ENCODE data around the gene ANKRD22. TPM values are rescaled to one million over a fixed set of nuclear protein-coding genes. Genes with fewer than 3 reads are reported as not detected.

Gene ANKRD22
- total RNA-seq, 4 donors from 2014 or later: 3.0 to 12.2 (median 6.1) TPM; not detected in 1

GRCh38 chr10:88835096-88835909, 16.3 kb downstream of the ANKRD22 start:
- H3K27ac ChIP-seq: peak overlapping the region in 1 of 4 donors; percentile 14
- TF ChIP-seq CTCF (IDR thresholded peaks at IDR 0.05) (peak; percentile 84 to 94 (median 91)), POLR2AphosphoS5 (IDR thresholded peaks at IDR 0.05) (no peak)
- WGBS, 2 donors (ENCODE audit: low coverage in 1 of 2): 2 to 16% methylated on average over 6 to 10 of the region's 10 CpGs
- no peaks in the 10 kb centered on the region for H3K9me3 ChIP-seq
- H3K36me3 ChIP-seq: no peaks in the 10 kb centered on the region
- no peak overlapping the region for H3K4me3 ChIP-seq
- in situ Hi-C loops (cut with MboI; ENCODE audit: low pct_ligation_motif_present in 1 of 4, low pct_unique_long_range_greater_than_20kb in 1 of 4, low sequenced_read_pairs in 3 of 4): loop anchor here (5.0 to 25.0 kb wide), 5 partner anchors 87 to 379 kb away; partner anchors contain the start of gene CH25H (in 2 of the 4)
- H3K4me1 ChIP-seq: peaks cover 0 to 6% (median 3%) of the 10 kb centered on the region in 4 donors
- DNase-seq: peak; percentile 92
- intact Hi-C loops (cut with DNase I; ENCODE audit: low total_unique reads): loop anchor here (1.0 to 10.0 kb wide), 3 partner anchors 98 to 382 kb away; partner anchors contain the start of gene FAS
- H3K27me3 ChIP-seq: no peaks in the 10 kb centered on the region

GRCh38 chr10:88833723-88834122, 17.9 kb downstream of the ANKRD22 start:
- H3K9me3 ChIP-seq: no peaks in the 10 kb centered on the region
- 49% methylated on average over 2 of the region's 2 CpGs; no CpG with 5 or more reads in 1 of the 2 donors for WGBS, 2 donors (ENCODE audit: low coverage in 1 of 2)
- peaks cover 0 to 6% (median 3%) of the 10 kb centered on the region in 4 donors for H3K4me1 ChIP-seq
- no peaks in the 10 kb centered on the region for H3K27me3 ChIP-seq
- H3K27ac ChIP-seq: no peak overlapping the region
- H3K4me3 ChIP-seq: no peak overlapping the region
- intact Hi-C loops (cut with DNase I; ENCODE audit: low total_unique reads): loop anchor here (10.0 kb wide), 1 partner anchor 161 kb away; the partner anchor contains the start of gene FAS
- no peak for DNase-seq
- TF ChIP-seq EP300 (IDR thresholded peaks at IDR 0.05; ENCODE audit: low read depth) (no peak), POLR2A (IDR thresholded peaks at IDR 0.05) (no peak), POLR2AphosphoS5 (IDR thresholded peaks at IDR 0.05) (no peak), CTCF (IDR thresholded peaks at IDR 0.05) (no peak)
- peaks cover 0 to 1% (median 0%) of the 10 kb centered on the region in 4 donors for H3K36me3 ChIP-seq
- in situ Hi-C loops (cut with MboI; ENCODE audit: low pct_ligation_motif_present in 1 of 4, low pct_unique_long_range_greater_than_20kb in 1 of 4, low sequenced_read_pairs in 3 of 4): loop anchor here (10.0 to 25.0 kb wide), 2 partner anchors 379 to 381 kb away; partner anchors contain the start of gene CH25H (in 2 of the 4)

DNA sequence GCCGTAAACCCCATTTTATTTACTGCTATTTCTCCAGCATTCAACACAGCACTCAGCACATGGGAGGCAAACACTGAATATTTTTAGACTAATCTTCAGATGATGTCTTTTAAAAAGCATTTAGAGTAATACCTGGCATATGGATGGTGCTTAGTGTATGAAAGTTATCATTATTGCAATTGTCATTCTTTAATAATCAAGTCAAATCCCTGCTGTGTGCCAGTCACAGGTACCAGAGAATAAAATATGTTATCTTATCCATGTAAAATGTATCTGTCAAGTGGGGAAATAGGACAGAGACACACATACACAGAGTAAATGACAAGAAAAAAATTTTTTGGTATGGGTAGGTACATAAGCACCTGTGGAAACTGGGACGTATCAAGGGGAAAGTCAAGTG, 18.5 kb downstream of the ANKRD22 start:
- H3K27me3 ChIP-seq: no peaks in the 10 kb centered on the region
- no peak overlapping the region for H3K27ac ChIP-seq
- H3K4me1 ChIP-seq: peaks cover 0 to 6% (median 3%) of the 10 kb centered on the region in 4 donors
- no peaks in the 10 kb centered on the region for H3K9me3 ChIP-seq
- in situ Hi-C loops (cut with MboI; ENCODE audit: low pct_ligation_motif_present in 1 of 4, low pct_unique_long_range_greater_than_20kb in 1 of 4, low sequenced_read_pairs in 3 of 4): loop anchor here (10.0 to 25.0 kb wide), 2 partner anchors 379 to 382 kb away; partner anchors contain the start of gene CH25H (in 2 of the 4)
- H3K36me3 ChIP-seq: peaks cover 0 to 1% (median 0%) of the 10 kb centered on the region in 4 donors
- TF ChIP-seq POLR2A (IDR thresholded peaks at IDR 0.05) (no peak), CTCF (IDR thresholded peaks at IDR 0.05) (no peak), EP300 (IDR thresholded peaks at IDR 0.05; ENCODE audit: low read depth) (no peak), POLR2AphosphoS5 (IDR thresholded peaks at IDR 0.05) (no peak)
- intact Hi-C loops (cut with DNase I; ENCODE audit: low total_unique reads): loop anchor here (10.0 kb wide), 1 partner anchor 162 kb away; the partner anchor contains the start of gene FAS
- WGBS, 2 donors (ENCODE audit: low coverage in 1 of 2): 56 to 94% methylated on average over 2 of the region's 2 CpGs
- DNase-seq: no peak
- no peak overlapping the region for H3K4me3 ChIP-seq

GRCh38 chr10:88832376-88832775, 19.3 kb downstream of the ANKRD22 start:
- Histone ChIP-seq H3K4me1 (peaks cover 0 to 6% (median 3%) of the 10 kb centered on the region in 4 donors), H3K36me3 (peaks cover 0 to 1% (median 0%) of the 10 kb centered on the region in 4 donors), H3K9me3 (no peaks in the 10 kb centered on the region), H3K4me3 (no peak overlapping the region), H3K27me3 (no peaks in the 10 kb centered on the region), H3K27ac (no peak overlapping the region)
- DNase-seq: no peak
- in situ Hi-C loops (cut with MboI; ENCODE audit: low pct_ligation_motif_present in 1 of 4, low pct_unique_long_range_greater_than_20kb in 1 of 4, low sequenced_read_pairs in 3 of 4) (loop anchor here (10.0 to 25.0 kb wide), 2 partner anchors 380 to 382 kb away; partner anchors contain the start of gene CH25H (in 2 of the 4)), intact Hi-C loops (cut with DNase I; ENCODE audit: low total_unique reads) (loop anchor here (10.0 kb wide), 1 partner anchor 162 kb away; the partner anchor contains the start of gene FAS)
- TF ChIP-seq EP300 (IDR thresholded peaks at IDR 0.05; ENCODE audit: low read depth) (no peak), POLR2AphosphoS5 (IDR thresholded peaks at IDR 0.05) (no peak), POLR2A (IDR thresholded peaks at IDR 0.05) (no peak), CTCF (IDR thresholded peaks at IDR 0.05) (no peak)

All from transverse colon (tissue), 4 donors.